DMS153 treated with DMSO at 0.1 percent for 48 hours (cell line): ENCODE results near the gene RNF7.
"Not testable (repeated sequence)": the region's sequence is repeated elsewhere in the genome, so short reads cannot be mapped to it uniquely, and the experiment has no call there.

Experiments
- DNase-seq: peaks from one replicate; lab custom pipeline; 2025; ENCODE audit not compliant: unreplicated experiment; lab: John Stamatoyannopoulos, UW

Gene RNF7

DNA sequence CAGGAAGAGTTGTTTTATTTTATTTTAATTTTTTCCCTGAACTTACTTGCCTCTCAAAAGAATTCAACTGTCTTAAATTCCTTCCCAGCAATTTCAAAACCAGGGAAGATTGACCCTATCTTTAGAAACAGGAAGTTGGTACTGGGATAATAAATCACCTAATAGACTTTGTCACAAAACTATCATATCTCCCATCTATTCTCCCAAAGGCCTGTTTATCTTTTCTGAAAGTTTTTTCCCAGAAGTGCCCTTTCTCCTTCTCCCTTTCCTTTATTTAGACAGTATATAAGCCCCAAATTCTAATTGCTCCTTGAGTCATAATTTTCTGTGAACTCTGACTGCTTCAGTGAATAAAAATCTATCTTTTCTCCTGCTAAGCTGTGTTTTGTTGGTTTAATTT lies 2.9 kb upstream of the RNF7 start:
- DNase-seq = no peak

GRCh38 chr3:141735770-141736465 lies 2.2 kb upstream of the RNF7 start:
- no peak for DNase-seq

GRCh38 chr3:141737093-141737492 lies 1.0 kb upstream of the RNF7 start:
- no peak for DNase-seq

GRCh38 chr3:141737678-141738021 lies 448 bp upstream of the RNF7 start:
- no peak for DNase-seq

DNA sequence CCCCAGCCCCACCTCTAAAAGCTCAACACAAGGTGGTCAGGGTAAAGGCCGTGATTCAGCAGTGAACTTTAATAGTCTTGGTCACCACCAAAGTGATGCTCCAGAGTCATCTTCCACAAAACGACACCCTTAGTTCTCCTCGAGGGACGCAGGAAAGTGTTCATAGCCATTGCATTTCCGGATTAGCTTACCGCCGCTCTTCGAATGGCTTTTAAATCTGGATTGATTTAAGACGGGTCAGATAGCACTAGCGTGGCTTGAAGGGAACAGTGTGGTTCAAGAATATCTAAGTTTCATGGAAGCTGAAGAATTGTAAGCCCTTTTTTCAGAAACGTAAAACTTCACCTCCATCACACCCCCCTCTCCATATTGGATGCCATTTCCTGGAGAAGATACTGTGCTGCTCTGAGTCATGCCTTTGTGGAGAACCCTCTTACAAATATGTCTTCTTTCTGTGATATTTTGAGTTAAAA lies 829 bp downstream of the RNF7 start:
- DNase-seq = no peak

GRCh38 chr3:141739731-141740130 lies 1.6 kb downstream of the RNF7 start:
- DNase-seq = no peak

DNA sequence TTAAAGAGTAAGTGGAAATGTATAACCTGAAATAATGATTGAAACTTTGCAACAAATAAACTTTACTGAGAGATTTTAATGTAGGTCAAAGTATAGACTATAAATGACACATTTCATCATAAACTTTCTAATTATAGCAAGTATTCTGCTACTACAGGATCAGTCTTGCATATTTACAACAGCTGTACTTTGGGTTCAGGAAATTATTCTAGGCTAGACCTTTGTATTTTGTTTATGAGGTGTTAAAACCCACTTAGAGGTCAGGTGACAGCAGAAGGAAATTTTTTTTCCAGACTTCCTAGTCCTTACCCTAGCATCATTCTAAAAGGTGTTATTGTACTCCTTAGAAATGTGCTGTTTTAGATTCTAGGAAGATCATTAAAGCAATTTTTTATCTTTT lies 2.3 kb downstream of the RNF7 start:
- DNase-seq = no peak

DNA sequence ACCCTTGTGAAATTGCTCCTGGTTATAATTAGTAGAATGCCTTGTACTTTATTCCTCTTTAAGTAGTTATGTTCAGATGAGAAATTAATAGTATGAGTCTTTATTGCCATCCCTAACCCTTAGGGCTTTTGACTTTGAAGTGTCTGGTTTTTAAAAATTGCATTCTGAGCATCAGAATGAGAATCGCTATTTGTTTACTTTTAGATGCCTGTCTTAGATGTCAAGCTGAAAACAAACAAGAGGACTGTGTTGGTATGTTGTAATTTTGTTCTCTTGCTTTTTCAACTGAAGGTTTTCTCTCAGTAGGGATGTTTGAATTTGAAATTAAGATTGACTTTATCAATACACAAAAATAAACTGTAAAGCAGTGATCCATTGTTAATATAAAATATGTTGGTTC lies 5.2 kb downstream of the RNF7 start:
- no peak for DNase-seq

GRCh38 chr3:141746962-141747361 lies 8.9 kb downstream of the RNF7 start:
- no peak for DNase-seq

GRCh38 chr3:141753399-141753798 lies 15.3 kb downstream of the RNF7 start:
- no peak for DNase-seq

DNA sequence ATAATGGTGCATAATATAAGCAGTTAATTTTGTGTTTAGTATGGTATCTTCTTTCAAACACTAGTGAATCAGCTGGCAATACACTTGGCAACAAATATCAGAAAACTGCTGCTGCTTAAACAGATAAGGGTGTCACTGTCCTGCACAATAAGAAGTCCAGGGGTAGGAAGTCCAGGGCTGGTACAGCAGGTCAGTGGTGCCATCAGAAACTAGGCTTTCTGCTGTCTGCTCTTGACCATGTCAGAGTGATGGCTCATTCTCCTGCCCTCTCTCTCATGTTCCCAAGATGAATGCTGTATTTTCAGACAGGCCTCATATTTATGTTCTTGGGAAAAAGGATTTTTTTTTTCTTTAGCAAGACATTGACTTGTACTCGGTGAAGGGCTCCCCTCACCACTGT lies 15.9 kb downstream of the RNF7 start:
- no peak for DNase-seq

- not testable (repeated sequence) for DNase-seq
These were observed 24.5 kb downstream of the RNF7 start for GRCh38 chr3:141762552-141762951.

GRCh38 chr3:141763088-141763750 lies 25.1 kb downstream of the RNF7 start, which contains the start of gene GRK7:
Gene GRK7, plus strand, starts transcription at chr3:141763408. Its CDS starts 14,877 bp downstream, at chr3:141778285.
- DNase-seq = no peak

DNA sequence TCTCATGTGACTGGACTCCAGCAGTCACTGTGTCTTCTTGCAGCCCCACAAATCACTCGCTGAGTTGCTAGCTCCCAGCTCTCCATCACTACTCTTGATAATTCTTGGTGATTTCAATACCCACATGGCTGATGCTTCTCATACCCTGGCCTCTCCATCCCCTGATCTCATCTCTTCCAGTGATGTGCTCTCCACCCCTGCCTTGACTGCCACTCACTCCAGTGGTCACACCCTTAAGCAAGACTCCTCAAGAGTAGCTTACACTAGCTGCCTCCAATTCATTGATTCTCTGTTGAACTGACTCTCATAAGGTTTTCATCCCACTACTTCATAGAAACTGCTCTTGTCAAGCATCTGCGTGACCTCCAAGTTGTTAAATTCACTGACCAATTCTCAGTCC lies 25.9 kb downstream of the RNF7 start:
- no peak for DNase-seq

DNA sequence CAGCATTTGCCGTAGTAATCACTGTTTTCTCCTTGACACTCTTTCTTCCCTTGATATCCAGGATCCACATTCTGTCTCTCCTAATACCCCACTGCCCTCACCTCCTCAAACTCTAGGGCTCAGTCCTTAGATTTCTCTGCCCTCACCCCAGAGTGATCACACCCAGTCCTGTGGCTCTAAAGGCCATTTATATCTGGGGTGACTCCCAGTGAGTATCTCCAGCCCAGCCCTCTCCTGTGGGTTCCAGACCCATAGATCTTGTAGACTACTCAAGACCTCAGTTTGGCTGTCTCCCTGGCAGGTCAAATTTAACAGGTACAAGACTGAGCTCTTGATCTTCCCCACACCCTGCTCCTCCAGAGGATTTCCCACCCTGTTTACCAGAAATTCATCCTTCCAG lies 26.4 kb downstream of the RNF7 start:
- no peak for DNase-seq

- DNase-seq = no peak
These were observed 26.9 kb downstream of the RNF7 start for GRCh38 chr3:141764986-141765385.

DNA sequence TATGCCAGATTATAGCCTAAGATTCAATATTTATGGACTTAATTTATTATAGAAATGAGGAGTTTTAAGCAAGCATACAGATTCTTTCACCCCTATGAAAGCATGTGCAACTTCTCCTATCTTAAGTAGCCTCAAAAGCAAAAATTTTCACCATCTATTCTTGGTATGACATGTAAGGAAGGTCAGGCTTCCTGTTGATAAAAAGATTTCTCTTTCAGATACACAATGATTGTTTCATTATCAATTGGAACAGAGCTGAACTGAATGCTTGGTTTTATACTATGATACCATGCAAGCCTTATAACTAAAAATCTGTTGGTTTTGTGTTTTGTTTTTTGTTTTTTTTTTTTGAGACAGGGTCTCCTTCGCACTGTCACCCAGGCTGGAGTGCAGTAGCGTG lies 29.0 kb downstream of the RNF7 start:
- no peak for DNase-seq

DNA sequence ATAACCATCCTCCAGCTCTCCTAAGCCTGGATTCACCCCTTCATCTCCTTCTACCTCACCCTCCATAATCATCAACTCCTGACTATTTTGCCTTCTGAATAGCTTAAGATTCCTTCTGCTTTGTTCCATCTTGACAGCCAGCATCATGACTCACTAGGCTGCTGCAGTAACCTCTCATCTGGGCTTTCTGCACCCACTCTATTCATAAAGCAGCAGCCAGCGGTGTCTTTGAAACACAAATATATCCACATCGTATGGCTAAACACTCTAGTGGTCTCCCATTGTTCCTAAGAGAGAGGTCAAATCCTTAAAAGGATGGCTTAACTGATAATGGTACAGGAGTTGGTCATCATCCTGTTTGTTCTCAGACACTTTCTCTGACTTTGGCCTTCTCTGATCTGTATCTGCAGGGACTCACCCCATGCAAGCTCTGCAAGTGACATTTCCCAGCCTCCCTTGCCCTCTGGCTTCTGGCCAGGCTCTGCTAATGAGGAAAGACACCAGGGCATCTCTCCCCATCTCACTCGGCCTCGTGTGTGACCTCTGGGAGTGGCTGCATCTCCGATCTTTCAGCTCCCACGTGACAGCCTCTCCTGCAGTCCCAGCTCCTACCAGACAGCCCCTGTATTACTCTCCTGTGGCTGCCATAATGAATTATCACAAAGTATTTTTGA lies 31.3 kb downstream of the RNF7 start:
- no peak for DNase-seq

DNA sequence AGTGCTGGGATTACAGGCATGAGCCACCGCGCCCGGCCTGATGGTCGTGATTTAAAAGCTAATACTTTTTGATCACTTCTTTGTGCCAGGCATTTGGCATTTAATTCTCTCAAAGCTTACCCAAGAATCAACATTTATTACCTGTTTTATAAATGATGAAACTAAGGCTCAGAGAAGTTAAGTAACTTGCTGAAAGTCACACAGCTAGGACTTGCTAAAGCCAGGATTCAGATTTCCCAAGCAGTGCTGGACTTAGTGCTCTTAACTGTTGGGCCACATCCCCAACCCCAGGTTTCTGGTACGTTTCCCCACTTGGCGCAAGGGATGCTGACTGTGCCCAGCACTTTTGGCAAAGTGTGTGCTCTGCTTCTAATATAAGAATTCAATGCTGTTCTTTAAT lies 35.6 kb downstream of the RNF7 start:
- no peak for DNase-seq

- DNase-seq = no peak
These were observed 38.3 kb downstream of the RNF7 start for GRCh38 chr3:141776376-141776775.

GRCh38 chr3:141776885-141777284 lies 38.8 kb downstream of the RNF7 start:
- no peak for DNase-seq
